SIG-M5 (cell line): Measurements from ENCODE around the gene FOXL3.

Experiments used
- DNase-seq: peaks from one replicate; lab custom pipeline; 2025; lab: John Stamatoyannopoulos, UW

Gene FOXL3

DNA sequence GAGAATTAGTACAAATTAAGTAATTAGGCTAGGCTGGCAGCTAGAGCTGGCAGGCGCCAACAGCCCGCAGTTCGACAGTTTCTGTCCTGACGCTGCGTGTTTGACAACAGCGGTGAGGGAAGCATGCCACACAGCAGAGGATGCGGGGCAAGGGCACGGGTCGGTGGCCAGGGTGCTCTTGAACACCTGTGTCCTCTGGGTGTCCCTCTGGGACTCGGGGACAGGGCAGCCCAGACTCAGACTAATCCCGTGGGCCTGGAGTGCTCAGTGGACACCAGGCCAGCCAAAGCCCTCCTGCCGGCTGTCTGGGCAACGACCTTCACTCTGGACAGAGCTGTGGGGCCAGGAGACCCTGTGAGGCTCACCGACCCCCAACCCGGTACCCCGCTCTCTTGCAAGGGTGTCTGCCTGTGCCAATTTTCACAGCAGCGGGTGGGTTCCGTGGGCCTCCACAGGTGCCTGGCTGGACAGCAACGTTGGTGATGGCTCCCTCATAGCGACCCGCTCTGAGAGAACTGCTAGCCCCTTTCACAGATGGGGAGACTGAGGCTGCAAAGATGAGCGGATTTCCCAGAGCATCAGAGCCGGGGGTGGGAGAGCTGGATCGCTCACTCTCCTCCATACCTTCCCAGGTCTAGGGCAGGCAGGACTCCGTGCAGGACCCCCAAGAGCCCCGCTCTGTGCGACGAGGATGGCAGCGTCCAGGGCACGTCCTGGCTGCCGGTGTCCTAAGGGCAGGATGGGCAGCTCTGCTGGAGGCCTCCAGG is 48.5 kb downstream of the FOXL3 start:
- no peak for DNase-seq

DNA sequence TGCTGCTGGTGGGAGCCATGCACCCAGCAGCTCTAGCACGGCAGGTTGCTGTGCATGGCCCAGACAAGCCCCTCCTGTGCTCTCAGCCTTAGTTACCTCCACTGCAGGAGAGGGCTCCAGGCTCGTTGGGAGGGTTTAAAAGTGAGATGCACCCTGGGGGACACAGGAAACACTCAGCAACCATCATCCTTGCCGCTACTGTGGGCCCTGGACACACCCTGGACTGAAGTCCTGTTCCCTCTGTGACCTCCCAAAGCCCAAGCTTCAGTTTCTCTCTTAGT is 49.0 kb downstream of the FOXL3 start:
- no peak for DNase-seq

DNA sequence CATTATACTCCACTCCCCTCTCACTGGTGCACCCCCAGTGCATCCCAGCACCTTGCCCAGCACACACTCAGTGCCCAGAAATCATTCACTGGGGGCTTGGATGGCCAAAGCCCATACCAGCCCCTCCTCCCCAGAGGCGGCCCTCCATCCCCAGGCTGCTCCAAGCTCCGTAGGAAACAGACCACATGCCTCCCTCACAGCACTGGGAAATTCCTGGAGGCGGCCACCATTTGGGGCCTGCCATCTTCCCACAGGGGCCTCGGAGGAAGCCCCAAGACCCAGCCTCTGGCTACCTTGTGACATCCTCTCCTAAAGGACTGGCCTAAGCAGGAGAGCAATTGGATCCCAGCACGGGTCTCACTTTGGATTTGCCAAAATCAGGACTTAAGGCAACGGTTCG is 49.7 kb downstream of the FOXL3 start:
- DNase-seq = no peak

DNA sequence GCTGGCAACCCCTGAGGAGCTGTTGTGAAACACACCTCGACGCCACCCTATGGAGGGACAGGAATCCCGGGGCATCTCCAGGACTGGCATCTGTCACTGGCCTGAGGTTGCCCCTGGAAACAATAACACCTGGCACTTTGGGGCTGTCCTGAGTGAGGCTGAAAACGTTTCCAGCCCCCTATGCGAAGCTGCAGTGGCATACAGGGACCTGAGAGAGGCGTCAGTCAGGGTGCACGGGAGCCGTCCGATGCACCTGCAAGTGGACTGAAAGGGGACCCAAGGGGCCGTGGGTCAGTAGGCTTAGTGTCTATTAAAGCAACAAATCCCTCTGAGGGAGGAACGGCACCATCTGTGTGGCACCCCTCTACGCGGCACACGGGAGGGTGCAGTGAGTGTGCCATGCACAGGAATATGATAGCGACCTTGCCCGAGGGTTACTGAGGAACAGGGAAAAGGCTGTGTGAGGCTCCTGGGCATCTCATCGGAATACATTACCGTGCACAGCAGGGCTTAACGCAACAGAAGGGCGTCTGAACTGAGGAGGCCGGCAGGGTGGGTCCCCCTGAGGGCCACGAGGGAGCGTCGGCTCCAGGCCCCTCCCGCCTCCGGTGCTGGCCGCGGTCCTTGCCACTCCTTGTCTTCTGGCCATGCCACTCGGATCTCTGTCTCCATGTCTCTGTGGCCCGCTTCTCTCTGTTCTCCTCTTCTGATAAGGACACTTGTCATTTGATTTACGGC is 50.4 kb downstream of the FOXL3 start:
- DNase-seq = no peak
